NCI-H2227 (cell line): ENCODE measurements around the gene FADS2.
A peak's percentile ranks its signal among the peaks of the same experiment; 100 is the strongest.

Experiments
- DNase-seq: peaks from one replicate; lab custom pipeline; 2025; ENCODE audit not compliant: unreplicated experiment; lab: John Stamatoyannopoulos, UW

The FADS2 gene

DNA sequence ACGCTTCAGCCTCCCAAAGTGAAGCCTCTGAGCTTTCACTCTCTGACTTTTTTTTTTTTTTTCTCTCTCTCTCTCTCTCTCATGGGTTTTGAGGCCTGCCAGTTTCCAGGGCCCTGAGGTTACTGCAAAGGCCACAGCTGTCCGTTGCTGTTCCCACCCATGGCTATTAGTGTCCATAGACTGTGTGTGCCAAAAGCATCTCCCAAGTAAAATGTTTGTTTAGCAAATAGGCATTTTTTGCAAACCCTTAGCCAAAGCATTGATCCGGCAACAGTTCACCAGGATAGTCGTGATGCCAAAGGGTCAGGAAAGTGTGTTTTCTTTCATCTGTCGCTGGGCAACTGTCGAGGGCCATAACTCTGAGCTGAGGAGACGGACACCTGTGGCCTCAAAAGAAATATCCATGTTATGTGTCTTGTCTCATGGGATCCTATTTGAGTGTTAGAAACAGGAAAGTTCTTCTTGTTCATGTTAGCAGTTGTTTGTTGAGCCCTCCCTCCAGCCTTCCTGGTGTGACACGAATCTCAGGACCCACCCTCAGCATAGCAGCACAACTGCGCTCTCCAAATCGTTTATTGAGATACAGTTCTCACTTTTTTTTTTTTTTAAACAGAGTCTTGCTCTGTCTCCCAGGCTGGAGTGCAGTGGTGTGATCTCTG lies 18.4 kb downstream of the FADS2 start:
- no peak for DNase-seq

DNA sequence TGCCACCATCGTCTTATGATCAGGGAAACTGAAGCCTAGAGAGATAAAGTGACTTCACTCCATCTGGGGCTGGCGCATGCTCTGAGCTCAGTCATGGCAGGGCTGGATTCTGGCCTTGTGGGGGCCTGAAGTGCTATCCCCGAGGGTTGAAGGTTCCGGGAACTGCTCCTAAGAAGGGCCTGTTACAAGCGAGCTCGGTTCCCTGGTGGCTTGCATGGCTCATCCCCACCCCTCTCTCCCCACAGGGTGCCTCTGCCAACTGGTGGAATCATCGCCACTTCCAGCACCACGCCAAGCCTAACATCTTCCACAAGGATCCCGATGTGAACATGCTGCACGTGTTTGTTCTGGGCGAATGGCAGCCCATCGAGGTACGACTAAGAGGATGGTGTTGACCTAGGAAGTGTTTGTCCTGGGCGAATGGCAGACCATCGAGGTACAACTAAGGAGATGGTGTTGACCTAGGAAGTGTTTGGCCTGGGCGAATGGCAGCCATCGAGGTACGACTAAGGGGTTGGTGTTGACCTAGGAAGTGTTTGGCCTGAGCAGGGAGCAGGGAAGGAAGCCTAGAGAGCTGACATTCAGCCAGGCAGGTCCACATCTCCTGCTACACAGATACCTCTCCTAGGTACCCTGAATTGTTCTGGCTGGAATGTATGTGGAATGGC lies 19.9 kb downstream of the FADS2 start:
- no peak for DNase-seq

DNA sequence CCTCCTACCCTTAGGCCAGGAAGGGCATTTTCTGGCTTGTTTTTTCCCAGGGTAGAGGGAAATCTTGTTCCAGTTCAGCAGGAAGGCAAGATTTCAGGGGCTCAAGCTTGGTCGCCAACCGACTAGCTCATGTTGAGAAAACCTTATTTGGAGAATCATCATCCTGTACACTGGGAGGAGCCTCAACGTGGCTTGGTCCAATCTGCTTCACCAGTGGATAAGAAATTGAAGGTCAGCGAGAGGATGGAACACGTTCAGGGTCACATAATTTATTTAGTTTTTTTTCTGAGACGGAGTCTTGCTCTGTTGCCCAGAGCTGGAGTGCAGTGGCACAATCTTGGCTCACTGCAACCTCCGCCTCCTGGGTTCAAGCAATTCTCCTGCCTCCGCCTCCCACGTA lies 20.5 kb downstream of the FADS2 start:
- no peak for DNase-seq

DNA sequence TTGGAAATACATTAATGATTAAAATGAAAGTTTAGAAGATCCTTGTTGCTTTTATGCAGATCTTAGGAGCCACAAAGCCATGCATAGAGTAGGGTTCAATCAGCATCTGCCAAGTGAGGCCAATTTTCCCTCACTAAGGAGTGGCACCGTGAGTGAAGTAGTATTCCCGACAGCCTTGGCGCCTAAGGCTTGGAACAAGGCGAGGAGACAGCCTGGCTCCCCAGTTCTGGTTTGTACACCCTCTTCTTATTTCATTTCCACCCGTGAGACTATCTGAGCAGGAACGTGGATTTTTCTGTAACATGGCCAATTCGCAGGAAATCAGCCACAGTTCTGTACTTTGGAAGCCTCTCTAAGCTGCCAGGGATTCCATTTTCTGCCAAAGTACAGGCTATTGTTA lies 22.6 kb downstream of the FADS2 start:
- DNase-seq, result no peak

DNA sequence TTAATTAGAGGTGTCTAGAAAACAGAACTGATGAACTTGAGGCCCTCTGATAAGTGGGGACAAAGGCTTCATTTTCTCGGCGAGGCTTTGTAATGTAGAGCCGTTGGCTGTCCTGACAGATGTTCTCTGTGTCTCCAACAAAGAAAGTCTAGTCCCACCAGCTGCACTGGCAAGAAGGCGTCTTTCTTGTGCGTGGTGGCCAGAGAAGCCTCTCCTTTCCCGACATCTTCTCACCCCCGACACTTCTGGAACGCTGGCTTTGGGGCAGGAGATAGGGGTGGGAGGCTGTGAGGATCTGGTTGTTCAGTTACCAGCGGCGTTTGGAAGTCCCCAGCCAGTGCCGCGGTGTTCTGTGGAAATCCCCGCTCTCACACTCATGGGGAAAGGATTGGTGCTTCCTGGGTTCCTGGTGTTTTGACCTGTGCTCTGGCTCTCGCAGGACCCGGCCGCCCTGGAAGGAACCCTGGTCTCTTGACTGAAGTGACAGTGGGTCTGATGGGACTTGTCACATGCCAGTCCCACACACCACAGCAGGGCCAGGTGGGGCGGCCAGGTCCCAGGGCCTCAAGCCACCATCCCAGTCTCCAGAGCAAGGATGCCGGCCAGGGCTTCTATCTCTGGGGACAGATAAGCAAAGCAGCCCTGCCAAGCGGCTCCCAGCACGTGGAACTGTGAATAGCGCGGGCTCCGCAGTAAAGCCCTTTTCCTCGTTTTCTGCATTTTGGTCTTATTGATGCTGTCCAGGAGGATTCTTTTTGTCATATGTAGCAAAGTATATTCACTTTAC lies 23.2 kb downstream of the FADS2 start:
- DNase-seq, result no peak

DNA sequence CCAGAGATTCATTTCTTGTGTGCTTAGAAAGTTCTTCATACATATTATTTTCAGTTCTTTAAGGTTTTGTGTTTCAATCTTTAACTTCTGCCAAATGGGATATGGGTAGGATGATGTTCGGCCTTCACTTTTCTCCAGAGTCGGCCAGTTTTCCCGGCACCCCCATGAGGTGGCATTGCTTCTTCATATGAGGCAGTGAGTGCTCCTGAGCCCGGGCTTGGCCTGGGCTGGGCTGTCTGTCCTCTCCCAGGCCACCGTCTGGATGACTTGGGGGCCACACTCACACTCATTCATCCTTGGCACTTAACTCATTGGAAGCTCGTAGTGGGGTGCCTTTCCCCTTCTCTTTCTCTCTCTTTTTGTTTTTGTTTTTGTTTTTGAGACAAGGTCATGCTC lies 23.8 kb downstream of the FADS2 start:
- DNase-seq, result no peak

DNA sequence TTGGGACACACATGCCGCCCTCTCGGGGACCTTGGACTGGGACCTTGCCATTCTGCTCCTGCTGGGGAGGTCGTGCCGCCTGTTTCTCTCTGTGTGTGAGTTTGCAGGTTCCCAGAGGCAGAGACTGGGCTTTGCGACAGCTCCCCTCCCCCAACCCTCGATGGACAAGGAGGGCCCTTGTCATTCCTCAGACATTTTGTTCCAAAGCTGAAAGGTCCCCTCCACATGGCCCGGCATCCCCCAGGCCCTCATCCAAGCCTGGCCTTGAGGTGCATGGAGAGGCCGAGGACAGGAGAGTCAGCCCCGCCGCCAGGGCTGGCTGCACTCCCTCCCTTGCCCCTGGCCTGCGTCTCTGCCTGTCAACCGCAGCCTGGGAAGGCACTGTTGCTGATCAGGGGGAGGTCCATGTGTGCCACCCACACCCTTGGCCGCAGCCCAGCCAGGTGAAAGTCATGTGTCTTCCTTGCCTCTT lies 25.6 kb downstream of the FADS2 start:
- no peak for DNase-seq

DNA sequence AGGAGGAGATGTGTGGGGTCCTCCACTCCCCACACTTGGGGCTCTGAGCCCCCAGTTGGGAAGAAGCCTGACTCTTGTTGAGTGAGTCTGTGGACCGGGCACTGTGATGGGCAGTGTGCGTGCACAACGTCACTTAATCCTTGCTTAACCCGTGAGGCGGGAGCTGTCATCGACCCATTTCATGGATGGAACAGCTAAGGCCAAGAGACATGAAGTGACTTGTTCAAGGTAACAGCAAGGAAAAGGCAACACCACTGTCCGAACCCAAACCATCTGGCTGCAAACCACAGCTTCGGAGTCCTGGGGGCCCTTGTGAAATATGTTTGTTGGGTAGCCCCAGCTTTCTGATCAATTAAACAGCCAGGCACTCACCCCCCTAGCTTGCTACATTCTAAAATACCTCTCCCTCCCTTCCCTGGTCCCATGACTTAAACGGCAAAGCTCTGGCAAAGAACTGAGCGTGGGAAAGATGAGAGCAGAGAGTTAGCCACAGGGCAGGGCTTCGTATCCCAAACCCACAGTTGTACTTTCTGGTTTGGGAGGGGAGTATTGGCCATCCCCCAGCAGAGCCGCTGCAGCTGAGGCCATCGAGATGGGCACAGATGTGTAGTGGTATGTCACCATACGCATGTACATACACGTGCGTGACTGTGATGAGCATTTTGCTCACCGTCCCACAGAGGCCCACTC lies 26.3 kb downstream of the FADS2 start:
- no peak for DNase-seq

DNA sequence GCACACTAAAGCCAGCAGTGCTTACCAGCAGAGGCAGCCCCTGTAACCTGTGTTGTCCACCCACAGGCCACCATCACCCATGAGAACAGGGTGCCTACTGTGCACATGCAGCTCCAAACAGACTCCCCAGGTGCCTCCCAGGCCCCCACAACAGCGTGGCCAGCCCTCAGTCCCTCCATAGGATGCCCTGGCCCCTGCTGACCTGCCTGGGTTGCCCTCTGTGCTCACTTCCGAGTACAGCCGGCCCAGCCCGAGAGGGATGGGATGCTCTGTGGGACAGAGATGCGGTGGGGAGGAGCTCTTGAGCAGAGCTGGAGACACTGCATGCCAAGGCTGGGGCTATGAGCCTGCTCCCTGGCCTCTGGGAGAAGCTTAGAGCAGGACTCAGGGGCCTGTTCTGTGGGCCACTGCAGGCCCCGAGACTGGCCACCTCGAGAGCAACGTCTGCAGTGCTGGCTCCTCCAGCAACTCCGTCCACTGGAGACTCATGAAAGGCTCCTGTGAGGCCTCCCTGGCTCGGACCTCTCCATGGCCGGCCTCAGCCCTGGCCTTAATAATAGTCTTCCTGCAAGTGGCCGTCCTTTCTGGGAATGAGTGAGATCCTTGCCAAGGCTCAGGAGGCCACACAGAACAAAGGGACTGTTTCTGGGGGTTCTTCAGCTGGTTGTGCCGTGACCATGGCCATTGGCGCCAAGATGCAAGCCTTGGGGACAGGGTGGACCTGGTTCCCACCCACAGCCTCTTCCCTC lies 27.0 kb downstream of the FADS2 start:
- no peak for DNase-seq

DNA sequence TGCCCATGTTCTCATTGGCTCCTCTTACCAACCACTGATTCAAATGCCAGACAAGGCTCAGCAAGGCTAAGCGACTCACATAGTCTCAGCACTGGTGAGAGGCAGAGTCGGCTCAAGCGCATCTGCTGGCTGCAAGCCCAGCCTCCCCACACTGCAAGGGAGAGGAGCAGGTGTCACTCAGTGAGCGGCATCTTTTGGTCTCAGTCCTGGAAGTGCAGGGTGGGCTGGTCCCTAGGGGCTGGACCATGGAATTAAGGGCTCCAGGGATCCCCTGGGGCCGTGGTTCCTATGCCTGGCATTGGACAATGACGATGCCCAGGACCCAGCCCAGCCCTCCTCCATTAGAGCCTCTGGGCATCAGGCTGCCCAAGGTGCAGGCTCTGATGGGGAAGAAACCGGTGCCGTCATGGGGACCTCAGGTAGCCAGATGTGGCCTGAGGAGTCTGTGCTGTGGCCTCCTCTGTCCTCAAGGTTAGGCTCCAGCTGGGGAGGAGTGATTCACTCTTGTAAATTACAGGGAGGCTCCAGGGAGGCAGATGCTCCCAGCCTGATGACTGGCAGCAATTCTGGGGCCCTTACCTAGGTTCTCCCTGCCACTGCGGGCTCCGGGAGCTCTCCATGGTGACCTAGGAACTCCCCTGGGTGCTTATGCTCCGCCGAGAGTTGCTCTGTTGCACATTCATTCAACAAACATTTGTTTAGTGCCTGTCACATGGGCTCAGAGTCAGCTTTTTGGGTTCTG lies 28.0 kb downstream of the FADS2 start:
- peak; percentile 80 for DNase-seq

DNA sequence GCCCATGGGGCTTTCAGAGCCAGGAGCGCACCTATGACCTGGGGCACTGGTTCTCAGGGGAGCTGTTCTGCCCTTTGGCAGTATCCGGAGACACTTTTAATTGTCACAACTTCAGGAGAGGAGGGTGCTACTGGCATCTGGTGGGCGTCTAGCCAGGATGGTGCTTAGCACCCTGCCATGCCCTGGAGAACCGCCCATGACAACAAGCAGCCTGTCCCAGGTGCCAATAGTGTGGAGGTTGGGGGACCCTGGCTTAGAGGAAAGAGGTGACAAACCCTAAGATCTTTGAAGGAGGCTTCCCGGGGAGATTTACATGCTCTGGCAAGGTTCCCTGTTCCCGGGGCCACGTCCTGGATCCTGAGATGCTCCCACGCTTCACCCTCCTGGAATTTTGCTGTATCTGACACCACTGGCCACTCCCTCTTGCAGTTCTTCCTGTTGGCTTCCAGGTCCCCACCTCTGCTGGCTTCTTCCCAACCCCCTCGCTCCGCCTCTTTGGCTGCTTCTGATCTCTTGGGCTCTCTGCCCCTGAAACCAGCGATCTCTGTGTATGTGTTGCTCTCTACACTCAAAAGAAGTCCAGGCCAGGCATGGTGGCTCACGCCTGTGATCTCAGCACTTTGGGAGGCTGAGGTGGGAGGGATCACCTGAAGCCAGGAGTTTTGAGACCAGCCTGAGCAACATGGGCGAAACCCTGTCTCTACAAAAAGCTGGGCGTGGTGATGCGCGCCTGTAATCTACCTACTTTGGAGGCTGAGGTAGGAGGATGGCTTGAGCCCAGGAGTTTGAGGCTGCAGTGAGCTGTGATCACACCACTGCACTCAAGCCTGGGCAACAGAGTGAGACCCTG lies 32.2 kb downstream of the FADS2 start:
- no peak for DNase-seq

DNA sequence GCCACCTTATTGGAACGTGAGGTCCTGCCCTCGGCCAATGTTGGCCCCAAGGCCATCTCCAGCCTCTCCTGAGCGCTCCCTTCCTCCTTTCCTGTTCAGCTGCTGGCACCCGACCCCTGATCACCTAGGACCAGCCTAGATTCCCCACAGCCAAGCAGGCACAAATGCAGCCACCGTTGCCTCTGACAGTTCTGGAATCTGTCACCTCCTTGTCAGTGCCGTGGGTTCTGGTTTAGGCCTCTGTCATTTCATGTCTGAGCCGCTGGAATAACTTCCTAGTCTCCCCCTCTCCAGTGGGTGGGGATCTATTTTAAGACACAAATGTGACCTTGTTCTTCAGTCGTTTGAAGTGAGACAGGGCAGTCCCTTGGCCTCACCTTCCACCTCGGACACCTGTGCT lies 33.5 kb downstream of the FADS2 start:
- DNase-seq, result no peak

DNA sequence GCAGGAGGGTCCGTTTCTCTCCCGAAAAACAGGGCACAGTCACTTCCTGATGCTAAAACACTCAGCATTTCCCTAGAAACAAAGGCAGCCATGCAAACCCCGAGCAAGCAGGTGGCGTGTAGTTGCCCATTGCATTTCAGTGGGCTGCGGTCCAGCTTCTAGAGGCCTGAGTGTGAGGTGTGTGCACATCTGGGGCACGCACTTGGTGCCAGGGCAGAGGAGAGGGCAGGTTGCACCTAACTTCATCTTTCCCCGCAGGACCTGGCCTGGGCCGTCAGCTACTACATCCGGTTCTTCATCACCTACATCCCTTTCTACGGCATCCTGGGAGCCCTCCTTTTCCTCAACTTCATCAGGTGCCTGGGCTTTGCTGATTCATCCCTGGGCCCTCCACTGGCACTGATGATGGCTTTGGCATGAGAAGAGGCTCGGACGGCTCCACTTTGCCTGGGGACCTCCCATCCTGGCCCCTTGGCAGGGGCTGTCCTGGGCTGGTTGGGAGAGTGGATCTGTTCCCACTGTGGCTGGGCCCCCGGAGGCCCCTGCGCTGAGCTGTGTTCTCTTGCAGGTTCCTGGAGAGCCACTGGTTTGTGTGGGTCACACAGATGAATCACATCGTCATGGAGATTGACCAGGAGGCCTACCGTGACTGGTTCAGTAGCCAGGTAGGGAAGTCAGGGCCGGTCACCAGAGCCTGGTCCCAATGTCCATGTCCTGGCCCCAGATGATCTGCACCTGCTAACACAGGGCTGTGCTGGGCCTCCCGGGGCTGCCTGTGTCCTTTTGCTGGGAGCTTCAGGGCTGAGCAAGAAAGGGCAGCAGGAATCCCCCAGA lies 34.8 kb downstream of the FADS2 start:
- no peak for DNase-seq

DNA sequence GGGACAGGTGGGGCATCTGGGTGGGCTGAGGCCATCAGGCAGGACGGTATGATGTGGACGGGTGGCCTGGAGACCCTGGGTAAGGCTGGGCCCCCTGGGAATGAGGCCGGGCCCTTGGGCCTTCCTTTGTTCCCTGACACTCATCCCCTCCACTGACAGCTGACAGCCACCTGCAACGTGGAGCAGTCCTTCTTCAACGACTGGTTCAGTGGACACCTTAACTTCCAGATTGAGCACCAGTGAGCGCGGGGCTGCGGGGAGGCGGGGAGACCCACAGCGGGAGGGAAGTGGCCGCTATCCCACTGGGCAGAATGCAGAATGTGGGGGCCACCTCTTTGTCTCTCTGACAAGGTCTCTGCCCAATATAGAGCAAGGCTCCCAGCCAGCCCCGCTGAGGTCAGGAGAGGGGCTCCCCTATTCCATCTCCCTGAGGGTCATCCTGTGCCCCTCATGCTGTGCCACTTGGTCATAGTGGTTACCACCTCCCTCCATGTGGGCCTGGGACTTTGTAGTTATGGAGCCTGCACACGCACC lies 35.5 kb downstream of the FADS2 start:
- DNase-seq, result no peak

DNA sequence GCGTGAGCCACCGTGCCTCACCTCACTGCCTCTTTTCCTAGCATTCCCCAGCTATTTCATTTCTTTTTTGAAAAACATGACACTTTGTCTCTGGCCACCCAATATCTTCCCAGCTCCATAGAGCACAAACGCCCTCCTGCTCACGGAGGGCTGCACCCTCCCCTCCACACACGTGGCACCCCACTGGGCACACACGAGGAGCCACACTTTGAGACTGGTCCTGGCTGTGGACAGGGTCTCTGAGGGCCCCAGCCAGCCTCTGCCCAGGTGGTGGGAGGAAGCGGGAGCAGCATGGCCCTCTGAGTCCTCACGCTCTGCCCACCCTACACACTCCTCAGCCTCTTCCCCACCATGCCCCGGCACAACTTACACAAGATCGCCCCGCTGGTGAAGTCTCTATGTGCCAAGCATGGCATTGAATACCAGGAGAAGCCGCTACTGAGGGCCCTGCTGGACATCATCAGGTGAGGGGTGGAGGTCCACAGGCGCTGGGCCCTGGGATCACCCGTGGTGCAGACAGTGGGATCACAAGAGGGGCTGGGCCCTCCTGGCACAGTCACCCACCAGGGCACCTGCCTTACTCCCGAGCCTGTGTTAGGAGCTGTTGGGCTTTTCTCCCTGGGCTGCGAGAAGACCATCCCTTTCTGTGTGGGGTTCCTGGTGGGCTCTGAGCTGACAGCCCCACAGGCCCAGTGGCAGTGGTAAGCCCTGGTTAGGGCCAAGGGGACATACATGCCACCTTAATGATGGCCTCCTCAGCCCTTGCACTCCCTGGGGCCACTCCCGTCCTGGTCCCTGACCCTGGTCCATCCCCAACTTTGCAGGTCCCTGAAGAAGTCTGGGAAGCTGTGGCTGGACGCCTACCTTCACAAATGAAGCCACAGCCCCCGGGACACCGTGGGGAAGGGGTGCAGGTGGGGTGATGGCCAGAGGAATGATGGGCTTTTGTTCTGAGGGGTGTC lies 37.0 kb downstream of the FADS2 start:
- DNase-seq, result no peak

DNA sequence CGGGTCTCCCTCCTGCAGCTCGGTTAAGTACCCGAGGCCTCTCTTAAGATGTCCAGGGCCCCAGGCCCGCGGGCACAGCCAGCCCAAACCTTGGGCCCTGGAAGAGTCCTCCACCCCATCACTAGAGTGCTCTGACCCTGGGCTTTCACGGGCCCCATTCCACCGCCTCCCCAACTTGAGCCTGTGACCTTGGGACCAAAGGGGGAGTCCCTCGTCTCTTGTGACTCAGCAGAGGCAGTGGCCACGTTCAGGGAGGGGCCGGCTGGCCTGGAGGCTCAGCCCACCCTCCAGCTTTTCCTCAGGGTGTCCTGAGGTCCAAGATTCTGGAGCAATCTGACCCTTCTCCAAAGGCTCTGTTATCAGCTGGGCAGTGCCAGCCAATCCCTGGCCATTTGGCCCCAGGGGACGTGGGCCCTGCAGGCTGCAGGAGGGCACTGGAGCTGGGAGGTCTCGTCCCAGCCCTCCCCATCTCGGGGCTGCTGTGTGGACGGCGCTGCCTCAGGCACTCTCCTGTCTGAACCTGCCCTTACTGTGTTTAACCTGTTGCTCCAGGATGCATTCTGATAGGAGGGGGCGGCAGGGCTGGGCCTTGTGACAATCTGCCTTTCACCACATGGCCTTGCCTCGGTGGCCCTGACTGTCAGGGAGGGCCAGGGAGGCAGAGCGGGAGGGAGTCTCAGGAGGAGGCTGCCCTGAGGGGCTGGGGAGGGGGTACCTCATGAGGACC lies 38.3 kb downstream of the FADS2 start:
- no peak for DNase-seq
